GM10248 (cell line): ENCODE data around the gene FKBP6.

Source experiments
- CTCF ChIA-PET: fragments of 300-600 bp; sonication (Branson Sonifier 250); formaldehyde crosslinking; extraction: SDS; loops from one replicate; lab custom pipeline; 2021; ENCODE audit warnings: antibody characterized with exemption; lab: Yijun Ruan, JAX
- POLR2A ChIA-PET: fragments of 350-650 bp; sonication (Branson Sonifier 250); formaldehyde crosslinking; extraction: SDS; loops from one replicate; lab custom pipeline; 2020; ENCODE audit warnings: antibody characterized with exemption; lab: Yijun Ruan, JAX
- DNase-seq: peaks from one replicate; pipeline ENCODE4 v3.0.0; 2012; ENCODE audit errors: extremely low spot score
- CTCF ChIP-seq: IDR thresholded peaks from 2 replicates; pipeline ENCODE4 v1.5.1; 2012; ENCODE audit warnings: mild to moderate bottlenecking, low read depth; ENCODE audit errors: extremely low read depth, missing control alignments, control extremely low read depth

FKBP6 gene

GRCh38 chr7:73329861-73330581 lies 2.1 kb downstream of the FKBP6 start:
- POLR2A ChIA-PET: no interaction called here
- CTCF ChIA-PET: interaction anchor here (0.6 to 1.2 kb wide), 2 partner anchors 12 to 518 kb away, joined by 3 to 4 read pairs; no protein-coding TSS in a partner anchor
- no peak for DNase-seq
- no peak for TF ChIP-seq CTCF

GRCh38 chr7:73330772-73331171 lies 2.8 kb downstream of the FKBP6 start:
- POLR2A ChIA-PET: no interaction called here

GRCh38 chr7:73332447-73332846 lies 4.5 kb downstream of the FKBP6 start:
- CTCF ChIA-PET: no interaction called here

More at GRCh38 chr7:73330772-73331171, 2.8 kb downstream of the FKBP6 start:
- TF ChIP-seq CTCF: no peak
- DNase-seq: no peak
- CTCF ChIA-PET: interaction anchor here (0.6 kb wide), 1 partner anchor 517 kb away, joined by 3 read pairs; no protein-coding TSS in a partner anchor

GRCh38 chr7:73338321-73338720 lies 10.4 kb downstream of the FKBP6 start:
- CTCF ChIA-PET: no interaction called here
- POLR2A ChIA-PET: no interaction called here

More at GRCh38 chr7:73332447-73332846, 4.5 kb downstream of the FKBP6 start:
- TF ChIP-seq CTCF: no peak
- POLR2A ChIA-PET: no interaction called here
- no peak for DNase-seq

GRCh38 chr7:73340514-73340913 lies 12.6 kb downstream of the FKBP6 start:
- DNase-seq: no peak
- POLR2A ChIA-PET: no interaction called here
- CTCF ChIA-PET: interaction anchor here (1.3 kb wide), 1 partner anchor 12 kb away, joined by 3 read pairs; no protein-coding TSS in a partner anchor
- TF ChIP-seq CTCF: no peak

More at GRCh38 chr7:73338321-73338720, 10.4 kb downstream of the FKBP6 start:
- no peak for DNase-seq
- TF ChIP-seq CTCF: no peak

GRCh38 chr7:73341877-73342276 lies 13.9 kb downstream of the FKBP6 start:
- ChIA-PET CTCF (interaction anchor here (1.0 to 1.5 kb wide), 6 partner anchors 11 to 266 kb away, joined by 3 to 5 read pairs (median 3); no protein-coding TSS in a partner anchor), POLR2A (no interaction called here)
- no peak for DNase-seq

More at GRCh38 chr7:73341877-73342276, 13.9 kb downstream of the FKBP6 start:
- no peak for TF ChIP-seq CTCF
